ENCODE measurements around the gene NFKBIL1. TPM values are rescaled to one million over a fixed set of nuclear protein-coding genes. Genes with fewer than 3 reads are reported as not detected.

NFKBIL1 gene
- polyA plus RNA-seq, 1 experiment = 13.6 TPM

DNA sequence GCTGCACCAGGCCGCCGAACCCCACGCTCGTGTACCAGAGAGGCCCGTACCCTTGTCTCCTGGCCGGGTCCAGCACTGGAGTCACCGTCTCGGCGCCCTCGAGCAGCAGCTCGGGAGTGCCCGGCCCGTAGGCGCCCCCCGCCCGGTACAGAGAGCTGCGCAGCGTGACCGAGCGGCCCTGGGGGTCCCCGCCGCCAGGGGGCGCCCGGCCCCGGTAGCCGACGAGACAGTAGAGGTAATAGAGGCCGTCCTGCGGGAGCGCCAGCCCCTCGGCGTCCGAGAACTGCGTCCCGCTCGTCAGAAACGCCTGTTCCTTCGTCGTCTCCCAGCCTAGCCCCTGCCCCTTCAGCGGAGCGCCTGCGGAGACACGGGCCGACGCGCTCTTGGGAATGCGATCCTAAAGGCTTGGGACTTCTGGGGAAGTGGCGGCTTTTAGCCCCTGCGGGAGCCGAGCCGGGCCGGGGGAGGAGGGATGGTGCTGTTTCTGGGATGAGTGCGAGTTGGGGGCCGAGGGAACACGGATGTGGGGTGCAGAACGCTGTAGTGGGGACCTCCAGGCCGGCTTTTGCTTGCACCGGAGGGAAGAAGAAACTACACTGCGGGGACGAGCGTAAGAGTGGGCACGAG is 33.5 kb downstream of the NFKBIL1 start:
- CTCF ChIA-PET = interaction anchor here (0.8 to 15.5 kb wide), 22 partner anchors 9 to 88 kb away, joined by 3 to 182 read pairs (median 4); partner anchors contain the start of genes ATP6V1G2, DDX39B, LTA and NCR3
- no peak for DNase-seq (ENCODE audit: low read depth)
- TF ChIP-seq, protein P1, sequence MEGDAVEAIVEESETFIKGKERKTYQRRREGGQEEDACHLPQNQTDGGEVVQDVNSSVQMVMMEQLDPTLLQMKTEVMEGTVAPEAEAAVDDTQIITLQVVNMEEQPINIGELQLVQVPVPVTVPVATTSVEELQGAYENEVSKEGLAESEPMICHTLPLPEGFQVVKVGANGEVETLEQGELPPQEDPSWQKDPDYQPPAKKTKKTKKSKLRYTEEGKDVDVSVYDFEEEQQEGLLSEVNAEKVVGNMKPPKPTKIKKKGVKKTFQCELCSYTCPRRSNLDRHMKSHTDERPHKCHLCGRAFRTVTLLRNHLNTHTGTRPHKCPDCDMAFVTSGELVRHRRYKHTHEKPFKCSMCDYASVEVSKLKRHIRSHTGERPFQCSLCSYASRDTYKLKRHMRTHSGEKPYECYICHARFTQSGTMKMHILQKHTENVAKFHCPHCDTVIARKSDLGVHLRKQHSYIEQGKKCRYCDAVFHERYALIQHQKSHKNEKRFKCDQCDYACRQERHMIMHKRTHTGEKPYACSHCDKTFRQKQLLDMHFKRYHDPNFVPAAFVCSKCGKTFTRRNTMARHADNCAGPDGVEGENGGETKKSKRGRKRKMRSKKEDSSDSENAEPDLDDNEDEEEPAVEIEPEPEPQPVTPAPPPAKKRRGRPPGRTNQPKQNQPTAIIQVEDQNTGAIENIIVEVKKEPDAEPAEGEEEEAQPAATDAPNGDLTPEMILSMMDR (IDR thresholded peaks at IDR 0.05; ENCODE audit: insufficient read depth, low read depth, low read length) = peak; percentile 88
- POLR2A ChIA-PET = interaction anchor here (0.6 kb wide), 1 partner anchor 331 kb away, joined by 5 read pairs; no protein-coding TSS in a partner anchor
- no peaks in the 10 kb centered on the region for H3K27me3 ChIP-seq (ENCODE audit: control insufficient read depth, insufficient read depth, low read length)
- H3K4me3 ChIP-seq (ENCODE audit: low read depth, low read length) = peak overlapping the region; percentile 75
- H3K36me3 ChIP-seq (ENCODE audit: control insufficient read depth, insufficient read depth, low read length) = no peaks in the 10 kb centered on the region

DNA sequence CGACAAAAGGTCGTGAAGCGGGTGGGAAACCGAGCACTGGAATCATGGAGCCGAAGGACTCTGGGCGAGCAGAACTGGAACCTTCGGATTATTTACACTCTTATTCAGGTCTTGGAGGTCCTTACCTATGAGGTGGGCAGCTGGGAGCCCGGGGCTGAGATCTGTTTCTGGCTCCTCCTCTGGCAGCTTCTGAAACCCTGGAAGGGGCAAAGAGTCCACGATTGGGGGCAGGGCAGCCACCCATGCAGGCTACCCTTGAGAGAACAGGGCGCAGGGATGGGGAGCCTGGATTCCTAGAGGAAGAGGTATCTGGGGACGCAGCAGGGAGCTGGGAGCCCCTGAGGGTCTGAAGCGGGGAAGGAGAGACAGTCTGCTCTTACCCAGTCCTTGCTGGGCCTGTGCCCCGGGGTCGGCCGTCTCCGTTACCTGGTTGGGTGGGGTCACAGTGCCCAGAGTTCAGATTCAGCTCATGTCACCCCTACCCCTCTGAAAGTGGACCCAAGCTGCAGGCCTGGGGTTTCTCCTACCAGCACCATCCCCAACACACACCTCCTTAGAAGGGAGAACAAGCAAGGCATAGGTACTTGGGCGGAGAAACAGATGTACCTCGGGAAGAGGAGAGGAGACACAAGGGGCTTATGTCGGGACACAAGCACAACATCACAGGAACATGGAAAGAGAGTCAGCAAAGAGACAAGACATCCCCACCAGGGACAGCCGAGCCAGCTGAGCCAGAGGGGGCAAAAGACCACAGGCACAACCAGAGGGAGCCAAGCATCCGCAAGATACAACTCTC is 34.2 kb downstream of the NFKBIL1 start:
- ChIA-PET POLR2A (no interaction called here), CTCF (interaction anchor here (0.5 to 15.5 kb wide), 17 partner anchors 8 to 189 kb away, joined by 3 to 182 read pairs (median 5); partner anchors contain the start of genes ATP6V1G2, DDX39B, LTA and NCR3)
- H3K27me3 ChIP-seq (ENCODE audit: control insufficient read depth, insufficient read depth, low read length) = no peaks in the 10 kb centered on the region
- H3K4me3 ChIP-seq (ENCODE audit: low read depth, low read length) = peak overlapping the region; percentile 75
- TF ChIP-seq, protein P1 (IDR thresholded peaks at IDR 0.05; ENCODE audit: insufficient read depth, low read depth, low read length) = no peak
- no peak for DNase-seq (ENCODE audit: low read depth)
- no peaks in the 10 kb centered on the region for H3K36me3 ChIP-seq (ENCODE audit: control insufficient read depth, insufficient read depth, low read length)

DNA sequence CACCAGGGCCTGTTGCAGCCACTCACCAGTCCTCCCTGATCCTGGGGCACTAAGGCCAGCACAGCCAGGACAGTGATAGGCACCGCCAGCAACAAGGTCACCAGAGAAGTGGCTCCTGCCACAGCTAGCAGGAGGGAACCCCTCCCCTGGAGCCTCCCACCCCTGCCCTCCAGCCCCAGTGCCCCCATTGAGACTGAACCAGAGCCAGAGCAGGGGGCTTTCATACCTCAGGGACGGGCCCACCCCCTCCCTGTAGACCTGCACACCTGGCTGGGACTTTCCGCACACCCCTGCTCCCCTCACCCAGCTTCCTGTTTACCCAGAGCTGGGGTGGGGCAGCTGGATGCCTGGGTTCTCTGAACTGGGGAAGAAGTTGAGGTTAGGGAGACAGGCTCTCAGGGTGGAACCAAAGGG is 34.8 kb downstream of the NFKBIL1 start, which contains the start of gene LTB:
LTB (minus strand) TSS at position 195 of the 414 bp plus-strand sequence; CDS start at position 188, 7 bp downstream.
- no peak for DNase-seq (ENCODE audit: low read depth)
- TF ChIP-seq, protein P1 (IDR thresholded peaks at IDR 0.05; ENCODE audit: insufficient read depth, low read depth, low read length) = no peak
- H3K36me3 ChIP-seq (ENCODE audit: control insufficient read depth, insufficient read depth, low read length) = no peaks in the 10 kb centered on the region
- H3K27me3 ChIP-seq (ENCODE audit: control insufficient read depth, insufficient read depth, low read length) = no peaks in the 10 kb centered on the region
- peak within 1 kb of the TSS; percentile 75 for H3K4me3 ChIP-seq (ENCODE audit: low read depth, low read length)
- CTCF ChIA-PET = interaction anchor here (0.8 to 15.5 kb wide), 11 partner anchors 7 to 88 kb away, joined by 3 to 182 read pairs (median 8); partner anchors contain the start of genes ATP6V1G2, LTA, NCR3 and NFKBIL1
- POLR2A ChIA-PET = no interaction called here

DNA sequence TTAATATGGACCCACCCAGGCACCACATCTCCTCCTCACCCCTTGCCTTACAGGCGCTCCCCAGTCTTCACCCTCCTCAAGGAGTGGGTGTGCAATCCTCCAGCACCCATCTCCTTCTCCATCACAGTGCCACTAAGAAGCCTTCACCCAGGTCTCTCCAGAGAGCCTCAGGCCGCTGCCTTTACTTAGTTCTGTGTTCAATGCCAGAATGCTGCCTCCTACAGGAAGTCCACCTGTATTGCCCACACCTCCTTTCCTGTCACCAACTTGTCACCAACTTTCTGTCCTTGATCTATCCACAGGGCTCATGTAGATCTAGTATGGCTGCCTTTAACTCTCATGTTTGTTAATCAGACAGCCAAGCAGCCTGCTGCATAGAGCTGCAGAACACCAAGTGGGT is 38.1 kb downstream of the NFKBIL1 start:
- H3K27me3 ChIP-seq (ENCODE audit: control insufficient read depth, insufficient read depth, low read length) = no peaks in the 10 kb centered on the region
- no peak overlapping the region for H3K4me3 ChIP-seq (ENCODE audit: low read depth, low read length)
- POLR2A ChIA-PET = no interaction called here
- no peak for DNase-seq (ENCODE audit: low read depth)
- no peaks in the 10 kb centered on the region for H3K36me3 ChIP-seq (ENCODE audit: control insufficient read depth, insufficient read depth, low read length)
- TF ChIP-seq, protein P1 (IDR thresholded peaks at IDR 0.05; ENCODE audit: insufficient read depth, low read depth, low read length) = peak; percentile 26; the same call in 1 of the 2 replicates
- CTCF ChIA-PET = interaction anchor here (0.9 to 15.5 kb wide), 5 partner anchors 9 to 37 kb away, joined by 3 to 182 read pairs (median 5); partner anchors contain the start of genes ATP6V1G2, NCR3 and NFKBIL1

DNA sequence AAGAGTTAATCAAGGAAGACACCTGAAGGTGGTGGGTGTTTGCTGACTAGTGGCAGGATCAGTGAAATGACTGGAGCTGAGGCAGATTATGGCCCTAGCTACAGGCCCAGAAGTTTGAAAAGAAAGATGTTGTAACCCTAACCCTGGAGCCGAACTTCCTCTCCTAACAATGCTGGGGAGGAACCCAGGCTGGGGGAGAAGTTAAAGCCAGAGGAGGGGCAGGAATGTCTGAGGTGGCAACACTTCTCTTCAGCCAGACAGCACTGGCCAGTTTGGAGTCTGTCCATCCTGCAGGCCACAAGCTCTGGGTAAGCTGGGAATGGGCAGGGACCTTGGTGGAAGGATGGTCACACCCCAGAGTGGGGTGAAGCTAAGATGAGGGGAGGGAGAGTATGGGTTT is 38.6 kb downstream of the NFKBIL1 start, which contains the start of gene LST1:
LST1 (plus strand) TSS at position 270 of the 400 bp plus-strand sequence. CDS start 1,023 bp downstream, outside the sequence.
- TF ChIP-seq, protein P1 (IDR thresholded peaks at IDR 0.05; ENCODE audit: insufficient read depth, low read depth, low read length) = no peak
- CTCF ChIA-PET = interaction anchor here (0.9 to 15.5 kb wide), 5 partner anchors 9 to 38 kb away, joined by 3 to 182 read pairs (median 5); partner anchors contain the start of genes ATP6V1G2, NCR3 and NFKBIL1
- Histone ChIP-seq H3K27me3 (ENCODE audit: control insufficient read depth, insufficient read depth, low read length) (no peaks in the 10 kb centered on the region), H3K4me3 (ENCODE audit: low read depth, low read length) (no peak within 1 kb of the TSS), H3K36me3 (ENCODE audit: control insufficient read depth, insufficient read depth, low read length) (no peaks in the 10 kb centered on the region)
- no peak for DNase-seq (ENCODE audit: low read depth)
- POLR2A ChIA-PET = no interaction called here

Measured in BJ (cell line).